Activated CD4-positive, alpha-beta T cell treated with anti-CD3 and anti-CD28 coated beads, Interleukin-2, amount 50 U/mL, for 1 hour (primary cell): Measurements from ENCODE around the gene NCKAP1.
A peak's percentile ranks its signal among the peaks of the same experiment; 100 is the strongest.
"Not testable (repeated sequence)": the region's sequence is repeated elsewhere in the genome, so short reads cannot be mapped to it uniquely, and the experiment has no call there.

Experiments
- DNase-seq: peaks from one replicate; pipeline ENCODE4 v3.0.0-alpha.2; 2020

Gene NCKAP1, protein sequence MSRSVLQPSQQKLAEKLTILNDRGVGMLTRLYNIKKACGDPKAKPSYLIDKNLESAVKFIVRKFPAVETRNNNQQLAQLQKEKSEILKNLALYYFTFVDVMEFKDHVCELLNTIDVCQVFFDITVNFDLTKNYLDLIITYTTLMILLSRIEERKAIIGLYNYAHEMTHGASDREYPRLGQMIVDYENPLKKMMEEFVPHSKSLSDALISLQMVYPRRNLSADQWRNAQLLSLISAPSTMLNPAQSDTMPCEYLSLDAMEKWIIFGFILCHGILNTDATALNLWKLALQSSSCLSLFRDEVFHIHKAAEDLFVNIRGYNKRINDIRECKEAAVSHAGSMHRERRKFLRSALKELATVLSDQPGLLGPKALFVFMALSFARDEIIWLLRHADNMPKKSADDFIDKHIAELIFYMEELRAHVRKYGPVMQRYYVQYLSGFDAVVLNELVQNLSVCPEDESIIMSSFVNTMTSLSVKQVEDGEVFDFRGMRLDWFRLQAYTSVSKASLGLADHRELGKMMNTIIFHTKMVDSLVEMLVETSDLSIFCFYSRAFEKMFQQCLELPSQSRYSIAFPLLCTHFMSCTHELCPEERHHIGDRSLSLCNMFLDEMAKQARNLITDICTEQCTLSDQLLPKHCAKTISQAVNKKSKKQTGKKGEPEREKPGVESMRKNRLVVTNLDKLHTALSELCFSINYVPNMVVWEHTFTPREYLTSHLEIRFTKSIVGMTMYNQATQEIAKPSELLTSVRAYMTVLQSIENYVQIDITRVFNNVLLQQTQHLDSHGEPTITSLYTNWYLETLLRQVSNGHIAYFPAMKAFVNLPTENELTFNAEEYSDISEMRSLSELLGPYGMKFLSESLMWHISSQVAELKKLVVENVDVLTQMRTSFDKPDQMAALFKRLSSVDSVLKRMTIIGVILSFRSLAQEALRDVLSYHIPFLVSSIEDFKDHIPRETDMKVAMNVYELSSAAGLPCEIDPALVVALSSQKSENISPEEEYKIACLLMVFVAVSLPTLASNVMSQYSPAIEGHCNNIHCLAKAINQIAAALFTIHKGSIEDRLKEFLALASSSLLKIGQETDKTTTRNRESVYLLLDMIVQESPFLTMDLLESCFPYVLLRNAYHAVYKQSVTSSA

DNA sequence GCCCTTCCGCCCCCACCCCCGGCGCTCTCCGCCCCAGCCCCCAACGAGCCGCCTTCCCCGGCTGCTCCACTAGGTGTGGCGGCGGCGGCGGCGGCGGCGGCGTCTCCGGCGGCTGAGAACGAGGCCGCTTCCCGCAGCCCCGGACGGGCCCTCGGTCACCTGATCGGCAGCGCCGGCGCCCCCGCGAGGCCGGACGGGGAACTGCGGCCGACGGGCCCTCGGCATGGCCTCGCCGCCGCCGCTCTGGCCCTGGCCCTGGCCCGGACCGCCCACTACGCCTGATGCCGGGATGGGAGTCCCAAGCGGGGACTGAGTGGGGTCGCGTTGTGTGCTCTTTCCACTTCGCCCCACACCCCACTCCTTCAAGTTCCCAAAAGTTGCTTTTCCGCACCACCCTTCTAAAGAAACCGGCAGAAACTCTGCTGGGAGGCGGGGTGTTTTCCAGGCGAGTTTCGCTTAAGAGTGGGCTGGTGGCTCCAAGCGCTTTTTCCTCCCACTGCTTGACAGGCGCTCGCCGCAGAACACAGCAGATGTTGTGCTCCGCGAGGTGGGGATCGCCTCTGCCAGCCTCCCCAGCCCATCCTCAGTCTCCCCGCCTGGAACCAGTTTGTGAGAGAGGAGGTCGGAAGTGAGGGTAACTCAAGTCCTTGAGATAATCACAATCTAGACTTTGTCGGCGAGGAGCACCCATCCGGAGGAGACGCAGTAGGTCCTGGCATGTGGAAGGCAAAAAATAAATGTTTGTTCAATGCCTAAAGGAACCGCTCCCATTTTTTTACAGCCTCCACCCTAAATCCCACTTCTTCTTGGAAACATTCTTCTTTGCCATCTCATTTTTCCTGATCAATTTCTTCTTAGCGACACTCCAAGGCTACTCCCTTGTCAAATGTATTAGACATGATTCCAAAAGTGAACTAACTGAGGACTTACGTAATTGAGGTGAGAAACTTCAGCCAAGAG lies at the start of gene NCKAP1:
TSS of gene NCKAP1 (minus strand) at position 117 of the 960 bp plus-strand sequence. CDS start 358 bp downstream, outside the sequence.
- DNase-seq, result peak; percentile 84

DNA sequence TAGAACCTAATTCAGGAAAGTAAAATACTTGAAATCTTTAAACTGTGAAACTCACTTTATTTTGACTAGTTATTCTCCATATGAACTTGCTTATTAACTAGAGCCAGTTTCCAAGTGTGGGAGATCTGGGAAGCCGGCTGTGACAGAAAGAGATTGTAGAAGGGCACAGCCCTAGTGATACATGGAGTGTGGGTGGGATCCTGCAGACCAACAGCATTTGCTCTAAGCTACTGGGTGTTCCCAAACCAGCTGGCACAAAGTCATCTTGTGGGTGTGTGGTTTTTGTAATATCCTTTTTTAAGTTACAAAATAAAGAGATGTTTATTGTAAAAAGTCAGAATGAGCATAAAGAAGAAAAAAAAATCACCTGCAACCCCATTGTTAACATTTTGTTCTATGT lies 43.7 kb upstream of the NCKAP1 start:
- DNase-seq, result no peak

DNA sequence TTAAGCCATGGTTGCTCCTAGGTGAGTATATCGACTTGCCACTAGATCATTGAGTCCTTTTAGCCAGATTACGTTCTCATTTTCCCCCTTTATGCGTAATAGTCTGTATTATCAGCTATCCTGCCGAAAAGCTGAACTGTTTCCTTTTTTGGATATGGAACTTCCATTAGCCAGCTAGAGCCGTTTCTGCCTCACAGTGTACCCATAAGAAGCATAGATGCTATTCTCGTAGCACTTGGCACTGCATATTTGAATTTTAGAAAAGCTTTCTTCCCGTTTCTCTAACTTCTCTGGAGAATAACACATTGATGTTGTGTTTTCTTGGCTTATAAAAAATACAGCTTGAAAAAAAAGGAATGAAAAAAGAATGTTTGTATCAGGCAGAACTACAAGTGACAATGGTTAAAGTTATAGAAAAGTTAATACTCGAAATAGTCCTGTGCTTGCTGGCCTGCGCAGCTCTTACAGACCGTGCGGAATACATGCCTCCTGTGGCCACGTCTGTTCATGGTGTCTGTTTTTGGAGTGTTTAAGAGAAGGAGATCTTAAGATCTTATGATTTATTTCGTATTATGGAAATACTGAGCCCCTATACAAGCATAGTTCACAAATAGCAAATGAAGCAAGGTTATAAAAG lies 41.0 kb upstream of the NCKAP1 start:
- DNase-seq, result no peak

DNA sequence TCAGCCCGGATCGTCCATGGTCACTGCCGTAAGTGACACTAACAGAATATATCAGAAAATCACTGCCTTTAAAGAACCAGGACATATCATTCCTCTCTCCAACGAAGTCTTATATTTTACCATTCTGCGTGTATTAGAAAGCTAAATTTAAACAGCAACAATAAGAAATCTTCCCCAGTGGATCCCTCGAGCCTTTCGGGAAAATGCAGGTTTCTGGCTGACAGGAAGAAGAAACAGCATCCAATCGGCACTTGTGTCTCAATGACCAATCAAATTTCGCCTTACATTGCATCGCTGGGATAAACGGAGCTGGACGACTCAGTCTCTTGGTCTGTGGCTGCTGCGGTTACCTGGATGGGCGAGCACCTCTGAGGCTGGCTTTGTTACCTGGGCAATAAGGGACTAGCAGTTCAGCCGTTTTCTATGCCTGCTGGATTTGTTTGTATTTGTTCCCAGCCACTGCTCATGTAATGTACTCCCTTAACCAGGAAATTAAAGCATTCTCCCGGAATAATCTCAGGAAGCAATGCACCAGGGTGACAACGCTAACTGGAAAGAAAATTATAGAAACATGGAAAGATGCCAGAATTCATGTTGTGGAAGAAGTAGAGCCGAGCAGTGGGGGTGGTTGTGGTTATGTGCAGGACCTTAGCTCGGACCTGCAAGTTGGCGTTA lies 40.3 kb upstream of the NCKAP1 start, which contains the start of gene DUSP19:
TSS of gene DUSP19 (plus strand) at position 284 of the 675 bp plus-strand sequence. CDS start at position 471, 187 bp downstream.
- DNase-seq, result peak; percentile 75

DNA sequence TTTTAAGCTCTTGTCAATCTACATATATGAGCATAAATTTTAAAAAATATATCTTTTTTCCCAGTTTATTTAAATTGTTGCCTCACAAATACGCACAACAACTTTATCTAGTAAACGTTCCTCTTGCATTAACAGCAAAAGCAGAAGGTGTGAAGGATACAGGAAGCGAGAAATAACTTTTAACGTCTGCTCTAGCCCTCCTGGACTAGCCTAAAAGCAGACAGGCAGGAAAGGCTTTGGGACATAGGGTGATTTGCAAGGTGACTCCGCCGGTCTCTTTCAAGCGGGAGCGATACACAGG lies 39.9 kb upstream of the NCKAP1 start:
- peak; percentile 3 for DNase-seq

DNA sequence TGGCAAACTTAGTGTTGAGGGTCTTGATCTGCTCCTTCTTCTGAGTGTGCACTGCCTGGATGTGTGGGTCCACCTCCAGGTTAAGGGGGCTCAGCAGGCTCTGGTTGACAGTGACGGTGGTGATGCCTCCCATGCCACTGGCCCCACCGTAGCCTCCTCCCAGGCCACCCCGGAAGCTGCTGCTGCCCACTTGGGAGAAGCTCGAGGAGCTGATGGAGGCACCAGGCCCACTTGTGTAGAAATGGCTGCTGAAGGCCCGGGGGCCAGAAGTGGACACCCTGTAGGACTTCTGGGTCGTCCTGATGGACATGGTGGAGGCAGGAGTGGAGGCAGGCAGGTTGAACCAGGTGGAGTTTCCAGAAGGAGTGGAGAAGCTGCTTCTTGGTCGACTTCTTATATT lies 33.9 kb upstream of the NCKAP1 start:
- DNase-seq, result no peak

DNA sequence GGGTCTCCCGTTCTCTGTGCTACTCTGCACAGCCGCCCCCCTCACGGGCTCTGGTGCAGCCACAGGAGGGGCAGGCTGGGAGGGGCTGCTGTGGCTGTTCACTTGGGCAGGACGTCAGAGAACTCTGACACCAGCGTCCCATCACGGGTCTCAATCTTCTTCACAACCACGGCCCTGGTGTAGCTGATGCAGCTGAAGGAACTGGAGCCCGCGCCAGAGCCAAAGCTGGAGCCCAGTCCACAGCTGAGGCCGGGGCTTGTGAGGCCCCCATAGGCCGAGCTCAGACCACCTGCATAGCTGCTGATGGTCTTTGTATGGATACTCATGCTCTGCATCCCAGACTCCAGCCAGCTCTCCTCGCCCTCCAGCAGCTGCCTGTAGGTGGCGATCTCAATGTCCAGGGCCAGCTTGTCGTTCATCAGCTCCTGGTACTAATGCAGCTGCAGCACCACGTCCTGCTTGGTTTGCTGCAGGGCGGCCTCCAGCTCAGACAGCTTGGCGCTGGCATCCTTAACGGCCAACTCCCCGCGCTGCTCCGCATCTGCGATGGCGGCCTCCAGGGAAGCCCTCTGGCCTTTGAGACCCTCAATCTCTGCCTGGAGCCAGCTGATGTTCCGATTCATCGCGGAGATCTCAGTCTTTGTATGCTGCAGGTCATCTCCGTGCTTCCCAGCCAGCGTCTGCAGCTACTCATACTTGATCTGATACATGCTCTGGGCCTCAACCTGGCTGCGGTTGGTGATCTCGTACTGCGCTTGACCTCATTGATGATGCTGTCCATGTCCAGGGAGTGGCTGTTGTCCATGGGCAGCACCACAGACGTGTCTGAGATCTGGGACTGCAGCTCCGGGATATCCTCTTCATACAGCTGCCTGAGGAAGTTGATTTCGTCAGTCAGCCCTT lies 32.9 kb upstream of the NCKAP1 start:
- DNase-seq, result no peak

DNA sequence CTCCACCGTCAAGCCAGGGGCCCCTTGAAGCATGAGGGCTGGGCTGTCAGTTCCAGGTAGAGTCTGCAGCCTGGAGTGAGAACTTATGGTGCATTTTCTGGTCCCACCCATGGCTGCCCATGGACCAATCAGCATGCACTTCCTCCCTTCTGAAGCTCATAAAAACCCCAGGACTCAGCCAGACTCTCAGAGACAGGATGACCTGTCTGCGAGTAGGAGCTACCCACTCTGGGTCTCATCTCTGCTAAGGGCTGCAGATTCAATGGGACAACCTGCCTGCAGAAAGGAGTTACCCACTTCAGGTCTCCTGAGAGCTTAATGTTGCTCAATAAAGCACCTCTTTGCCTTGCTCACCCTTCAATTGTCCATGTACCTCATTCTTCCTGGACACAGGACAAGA lies 30.9 kb upstream of the NCKAP1 start:
- DNase-seq, result no peak

DNA sequence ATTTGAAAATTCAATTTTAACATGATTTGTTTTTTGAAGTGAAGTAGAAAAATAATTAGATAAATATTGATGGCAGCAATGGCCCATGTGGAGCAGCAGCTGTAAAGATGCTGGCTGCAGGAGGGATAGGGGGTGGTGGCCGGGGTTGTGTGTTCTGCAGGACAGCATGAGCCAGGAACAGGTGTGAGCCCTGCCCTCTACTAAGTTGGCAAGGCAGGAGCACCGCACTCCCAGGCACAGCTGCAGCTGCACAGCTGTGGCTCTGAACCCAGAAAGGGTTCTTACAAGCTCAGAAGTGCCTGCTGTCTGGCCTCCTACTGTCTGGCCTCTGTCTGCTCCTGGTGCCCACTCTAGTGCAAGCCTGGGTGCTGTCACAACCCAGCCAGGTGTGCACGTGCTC lies 30.3 kb upstream of the NCKAP1 start:
- DNase-seq, result no peak

DNA sequence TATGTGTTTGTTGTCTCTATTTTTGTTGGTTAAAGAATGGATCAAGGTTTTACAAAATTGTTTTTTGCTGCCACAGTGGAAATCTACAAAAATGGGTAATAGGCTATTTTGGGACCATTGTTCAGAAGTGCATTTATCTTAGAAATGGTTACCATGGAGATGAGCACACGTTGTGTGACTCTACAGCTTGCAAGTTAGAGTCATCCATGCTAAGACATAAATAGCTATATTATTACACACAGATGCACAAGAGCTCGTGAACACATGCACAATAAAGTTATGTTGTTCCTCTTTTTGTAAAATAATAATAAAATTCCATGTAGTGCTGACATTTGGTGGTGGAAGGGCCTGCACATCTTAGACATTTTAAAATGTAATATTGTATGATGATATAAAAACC lies 24.8 kb upstream of the NCKAP1 start:
- no peak for DNase-seq

DNA sequence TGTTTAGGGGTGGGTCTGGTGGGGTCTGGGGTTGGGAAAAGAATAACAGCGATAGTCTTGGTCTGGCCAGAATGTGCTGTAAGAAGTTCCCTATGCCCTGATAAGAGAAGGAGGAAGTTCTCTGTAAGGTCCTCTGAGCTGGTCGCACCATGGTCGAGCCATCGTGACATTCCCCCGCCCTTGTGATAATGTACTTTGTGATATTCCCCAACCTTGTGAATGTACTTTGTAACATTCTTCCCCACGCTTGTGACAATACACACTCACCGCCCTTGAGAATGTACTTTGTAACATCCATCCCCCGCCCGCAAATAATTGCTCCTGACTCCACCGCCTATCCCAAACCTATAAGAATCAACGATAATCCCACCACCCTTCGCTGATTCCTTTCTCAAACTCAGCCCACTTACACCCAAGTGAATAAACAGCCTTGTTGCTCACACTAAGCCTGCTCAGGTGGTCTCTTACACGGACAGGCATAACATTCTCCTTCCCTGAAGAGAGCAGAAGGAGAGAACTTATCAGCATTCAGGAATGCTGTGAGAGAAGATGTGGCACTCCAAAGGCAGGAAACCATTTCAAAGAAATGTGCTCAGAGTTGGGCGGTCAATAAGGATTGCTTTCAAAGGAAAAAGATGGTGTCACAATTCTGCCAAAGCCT lies 22.4 kb upstream of the NCKAP1 start:
- DNase-seq, result no peak

DNA sequence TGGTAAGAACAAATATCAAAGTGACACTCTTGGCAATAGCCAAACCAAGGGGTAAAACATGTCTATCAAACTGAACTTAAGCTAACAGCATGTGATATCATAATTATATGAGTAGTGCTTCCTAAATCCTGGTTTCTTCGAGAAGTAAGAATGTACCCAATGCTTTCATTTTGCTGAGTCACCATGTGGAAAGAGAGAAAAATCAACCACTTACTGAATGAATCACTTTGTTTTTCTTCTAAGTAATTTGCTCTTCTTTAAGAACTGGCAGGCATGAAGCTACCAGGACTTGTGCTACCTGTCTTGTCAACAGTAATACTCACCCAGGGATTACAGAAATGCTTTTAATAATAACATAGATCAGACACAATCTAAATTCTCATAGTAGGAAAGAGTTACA lies 21.3 kb upstream of the NCKAP1 start:
- no peak for DNase-seq

DNA sequence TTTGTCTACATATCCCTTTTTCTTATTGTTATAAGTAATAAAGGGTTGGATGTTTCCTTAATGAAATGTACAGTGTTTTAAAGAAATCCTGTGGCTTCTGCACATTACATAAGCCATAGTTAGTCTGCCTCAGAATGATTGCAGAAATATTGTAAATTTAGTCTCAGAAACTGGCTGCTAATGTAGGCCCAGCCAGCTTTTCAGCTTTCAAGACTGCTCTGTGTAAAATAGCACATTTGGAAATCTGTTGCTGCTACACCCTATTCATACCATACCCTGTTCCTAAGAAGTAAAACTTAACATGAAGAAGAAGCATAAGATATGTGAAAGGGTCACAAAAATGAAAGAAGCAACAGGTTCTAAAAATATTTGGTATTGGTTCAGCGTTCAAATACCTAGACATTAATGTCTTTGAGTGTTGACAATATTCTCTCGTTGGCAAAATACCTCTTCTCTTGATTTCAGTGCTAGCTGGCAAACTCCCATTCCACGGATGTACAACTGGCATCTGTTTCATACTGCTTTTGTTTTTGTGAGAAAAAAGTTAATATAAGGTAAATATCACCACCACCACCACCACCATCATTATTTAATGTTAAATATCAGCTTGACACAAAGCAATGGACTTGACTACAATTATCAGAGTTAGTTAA lies 19.2 kb upstream of the NCKAP1 start:
- DNase-seq, result no peak

DNA sequence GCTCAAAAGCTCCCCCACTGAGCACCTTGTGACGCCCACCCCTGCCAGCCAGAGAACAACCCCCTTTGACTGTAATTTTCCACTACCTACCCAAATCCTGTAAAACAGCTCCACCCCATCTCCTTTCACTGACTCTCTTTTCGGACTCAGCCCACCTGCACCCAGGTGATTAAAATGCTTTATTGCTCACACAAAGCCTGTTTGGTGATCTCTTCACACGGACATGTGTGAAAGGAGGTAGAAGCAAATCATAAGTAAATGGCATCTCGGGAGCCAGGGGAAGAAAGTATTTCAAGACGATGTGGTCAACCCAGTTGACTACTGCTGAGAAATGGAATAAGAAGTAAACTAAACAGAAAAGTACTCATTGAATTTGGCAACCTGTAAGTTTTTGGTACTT lies 11.2 kb upstream of the NCKAP1 start:
- no peak for DNase-seq

DNA sequence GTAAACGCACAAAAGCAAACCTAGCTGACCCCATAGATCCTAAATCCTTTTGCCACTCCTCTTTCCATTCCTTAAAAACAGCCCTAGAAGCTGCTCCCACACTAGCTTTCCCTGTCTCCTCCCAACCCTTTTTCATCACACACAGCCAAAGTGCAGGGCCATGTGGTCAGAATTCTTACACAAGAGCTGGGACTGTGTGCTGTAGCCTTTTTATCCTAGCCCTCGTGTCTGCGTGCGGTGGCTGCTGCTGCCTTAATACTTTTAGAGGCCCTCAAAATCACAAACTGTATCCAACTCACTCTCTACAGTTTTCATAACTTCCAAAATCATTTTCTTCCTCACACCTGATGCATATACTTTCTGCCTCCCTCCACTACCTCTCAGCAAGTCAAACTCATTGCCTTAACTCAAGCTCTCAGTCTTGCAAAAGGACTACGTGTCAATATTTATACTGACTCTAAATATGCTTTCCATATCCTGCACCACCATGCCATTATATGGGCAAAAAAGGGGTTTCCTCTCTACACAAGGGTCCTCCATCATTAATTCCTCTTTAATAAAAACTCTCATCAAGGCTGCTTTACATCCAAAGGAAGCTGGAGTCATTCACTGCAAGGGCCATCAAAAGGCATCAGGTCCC lies 9.3 kb upstream of the NCKAP1 start:
- not testable (repeated sequence) for DNase-seq

DNA sequence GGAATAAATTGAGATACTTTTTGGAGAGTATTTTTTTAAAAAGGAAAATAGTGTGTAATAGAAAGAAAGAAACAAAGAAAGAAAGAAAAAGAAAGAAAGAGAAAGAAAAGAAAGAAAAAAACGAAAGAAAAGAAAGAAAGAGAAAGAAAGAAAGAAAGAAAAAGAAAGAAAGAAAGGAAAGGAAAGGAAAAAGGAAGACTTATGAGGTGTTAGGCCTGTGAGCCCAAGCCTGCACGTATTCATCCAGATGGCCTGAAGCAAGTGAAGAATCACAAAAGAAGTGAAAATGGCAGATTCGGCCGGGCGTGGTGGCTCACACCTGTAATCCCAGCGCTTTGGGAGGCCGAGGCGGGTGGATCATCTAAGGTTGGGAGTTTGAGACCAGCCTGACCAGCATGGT lies 5.3 kb upstream of the NCKAP1 start:
- DNase-seq, result not testable (repeated sequence)

DNA sequence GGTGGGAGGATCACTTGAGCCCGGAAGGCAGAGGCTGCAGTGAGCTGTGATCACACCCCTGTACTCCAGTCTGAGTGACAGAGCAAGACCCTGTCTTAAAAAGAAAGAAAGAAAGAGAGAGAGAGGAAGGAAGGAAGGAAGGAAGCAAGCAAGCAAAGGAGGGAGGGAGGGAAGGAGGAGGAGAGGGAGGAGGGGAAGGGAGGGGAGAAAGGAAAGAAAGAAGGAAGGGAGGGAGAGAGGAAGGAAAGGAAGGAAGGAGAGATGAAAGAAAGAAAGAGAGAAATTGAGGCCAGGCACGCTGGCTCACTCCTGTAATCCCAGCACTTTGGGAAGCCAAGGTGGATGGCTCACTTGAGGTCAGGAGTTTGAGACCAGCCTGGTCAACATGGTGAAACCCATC lies 2.3 kb upstream of the NCKAP1 start:
- no peak for DNase-seq

DNA sequence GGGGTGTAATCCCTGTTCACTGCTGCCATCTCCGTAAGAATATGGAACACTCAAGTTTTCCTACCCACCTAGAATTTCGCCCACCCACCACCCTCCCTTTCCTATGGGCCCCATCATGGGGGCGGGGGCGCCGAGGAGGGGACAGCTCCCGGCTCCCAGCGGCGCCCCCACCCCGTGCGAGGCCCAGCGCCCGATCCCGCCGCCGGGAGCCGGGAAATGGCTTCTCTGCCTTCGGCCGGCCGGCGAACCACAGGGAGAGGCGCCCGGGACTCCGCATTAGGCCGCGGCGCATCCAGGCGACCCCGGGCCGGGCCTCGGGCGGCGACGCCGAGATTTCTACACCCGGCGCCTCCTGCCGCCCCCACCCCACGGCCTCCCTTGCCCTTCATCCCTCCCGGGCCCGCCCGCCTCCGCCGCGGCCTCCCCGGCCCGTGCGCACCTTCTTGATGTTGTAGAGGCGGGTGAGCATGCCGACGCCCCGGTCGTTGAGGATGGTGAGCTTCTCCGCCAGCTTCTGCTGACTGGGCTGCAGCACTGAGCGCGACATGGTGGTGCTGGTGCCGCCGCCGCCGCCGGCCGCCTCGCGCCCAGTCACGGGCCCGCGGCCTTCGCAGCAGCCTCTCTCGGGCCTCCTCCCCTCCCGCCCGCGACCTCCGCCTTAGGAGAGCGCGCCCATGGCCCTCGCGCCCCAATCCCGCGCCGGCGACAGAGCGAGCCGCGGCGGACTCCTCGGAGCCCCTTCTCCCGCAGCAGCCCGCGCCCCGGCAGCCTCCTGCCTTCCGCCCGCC lies 510 bp downstream of the NCKAP1 start:
- DNase-seq, result peak; percentile 40
